ENCODE measurements around the gene COA8.
"Not testable (repeated sequence)": the region's sequence is repeated elsewhere in the genome, so short reads cannot be mapped to it uniquely, and the experiment has no call there.

The COA8 gene

GRCh38 chr14:103576371-103577024, 13.7 kb downstream of the COA8 start:
- DNase-seq = peak; percentile 88

GRCh38 chr14:103578401-103579075, 15.8 kb downstream of the COA8 start:
- DNase-seq = no peak

GRCh38 chr14:103581206-103581605, 18.4 kb downstream of the COA8 start:
- no peak for DNase-seq

- no peak for DNase-seq
These were observed 19.4 kb downstream of the COA8 start for GRCh38 chr14:103581954-103582703.

- DNase-seq = no peak
These were observed 21.7 kb downstream of the COA8 start for GRCh38 chr14:103584326-103584915.

GRCh38 chr14:103593577-103593976, 30.8 kb downstream of the COA8 start:
- DNase-seq = no peak

GRCh38 chr14:103594265-103594664, 31.5 kb downstream of the COA8 start:
- peak; percentile 78 for DNase-seq

GRCh38 chr14:103597623-103598377, 35.0 kb downstream of the COA8 start:
- no peak for DNase-seq

GRCh38 chr14:103600503-103600902, 37.7 kb downstream of the COA8 start:
- no peak for DNase-seq

- no peak for DNase-seq
These were observed 41.9 kb downstream of the COA8 start for GRCh38 chr14:103604620-103605019.

- DNase-seq = peak; percentile 93
These were observed 44.4 kb downstream of the COA8 start for GRCh38 chr14:103606963-103607668.

GRCh38 chr14:103607822-103608221, 45.1 kb downstream of the COA8 start:
- DNase-seq = no peak

GRCh38 chr14:103609081-103609480, 46.3 kb downstream of the COA8 start:
- DNase-seq = not testable (repeated sequence)

- DNase-seq = no peak
These were observed 48.5 kb downstream of the COA8 start for GRCh38 chr14:103611215-103611614.

- no peak for DNase-seq
These were observed 50.8 kb downstream of the COA8 start for GRCh38 chr14:103613517-103613916.

- no peak for DNase-seq
These were observed 54.0 kb downstream of the COA8 start for GRCh38 chr14:103616635-103617300.

- DNase-seq = no peak
These were observed 56.3 kb downstream of the COA8 start for GRCh38 chr14:103619057-103619456.

- DNase-seq = no peak
These were observed 59.1 kb downstream of the COA8 start for GRCh38 chr14:103621860-103622259.

- no peak for DNase-seq
These were observed 60.5 kb downstream of the COA8 start for GRCh38 chr14:103623308-103623707.

- DNase-seq = peak; percentile 53
These were observed 61.2 kb downstream of the COA8 start for GRCh38 chr14:103623883-103624482.

- no peak for DNase-seq
These were observed 62.1 kb downstream of the COA8 start for GRCh38 chr14:103624860-103625259.
